ENCODE results near the gene CHAT.

CHAT gene

GRCh38 chr10:49597426-49598163 lies 16.2 kb upstream of the CHAT start:
- no peak for TF ChIP-seq CTCF (conservative IDR thresholded peaks at IDR 0.05)
- no peak overlapping the region for H3K27ac ChIP-seq

GRCh38 chr10:49598164-49598856 lies 15.5 kb upstream of the CHAT start:
- TF ChIP-seq CTCF (conservative IDR thresholded peaks at IDR 0.05): no peak
- H3K27ac ChIP-seq: no peak overlapping the region

- no peak overlapping the region for H3K27ac ChIP-seq
- no peak for TF ChIP-seq CTCF (conservative IDR thresholded peaks at IDR 0.05)
These were observed 14.9 kb upstream of the CHAT start for GRCh38 chr10:49598986-49599385.

- no peak for TF ChIP-seq CTCF (conservative IDR thresholded peaks at IDR 0.05)
- H3K27ac ChIP-seq: no peak overlapping the region
These were observed 14.3 kb upstream of the CHAT start for GRCh38 chr10:49599546-49599945.

GRCh38 chr10:49600046-49600445 lies 13.8 kb upstream of the CHAT start:
- TF ChIP-seq CTCF (conservative IDR thresholded peaks at IDR 0.05): no peak
- H3K27ac ChIP-seq: no peak overlapping the region

GRCh38 chr10:49600781-49601400 lies 12.9 kb upstream of the CHAT start:
- H3K27ac ChIP-seq: no peak overlapping the region
- TF ChIP-seq CTCF (conservative IDR thresholded peaks at IDR 0.05): no peak

- TF ChIP-seq CTCF (conservative IDR thresholded peaks at IDR 0.05): no peak
- no peak overlapping the region for H3K27ac ChIP-seq
These were observed 12.0 kb upstream of the CHAT start for GRCh38 chr10:49601857-49602256.

Measured in VCaP (cell line).